Testis (tissue), 2 donors: Measurements from ENCODE around the gene TMEM209.

Experiments used
- POLR2A ChIP-seq: fragments of 450-650 bp; IDR thresholded peaks from one replicate; pipeline ENCODE4 v1.6.1; 2017; ENCODE audit warnings: antibody characterized with exemption, mild to moderate bottlenecking, moderate library complexity
- TF ChIP-seq, protein P1 (sequence below), 3 experiments: fragments of 450-650 bp in 2 of 3; fragments of 200-600 bp in 1 of 3; sonication (generic) in 1 of 3; IDR thresholded peaks; one replicate each; pipeline ENCODE4 v1.5.1; 2016 to 2019; ENCODE audit warnings: antibody characterized with exemption in 3 of 3, mild to moderate bottlenecking in 2 of 3, moderate library complexity in 1 of 3

DNA sequence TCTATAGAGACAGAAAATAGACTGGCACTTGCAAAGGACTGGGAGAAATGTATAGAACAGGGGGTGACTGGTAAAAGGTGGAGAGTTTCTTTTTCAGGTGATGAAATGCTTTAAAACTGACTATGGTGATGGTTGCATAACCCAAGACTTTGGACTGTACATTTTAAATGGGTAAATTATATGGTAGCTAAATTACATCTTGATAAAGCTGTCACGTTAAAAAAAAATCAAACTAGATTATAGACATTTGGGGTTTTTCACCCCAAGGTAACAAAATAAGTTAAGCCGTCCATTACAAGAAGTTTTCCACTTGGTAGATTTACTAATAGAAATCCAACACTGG lies 24.0 kb downstream of the TMEM209 start:
- no peak for TF ChIP-seq POLR2A
- TF ChIP-seq, protein P1, sequence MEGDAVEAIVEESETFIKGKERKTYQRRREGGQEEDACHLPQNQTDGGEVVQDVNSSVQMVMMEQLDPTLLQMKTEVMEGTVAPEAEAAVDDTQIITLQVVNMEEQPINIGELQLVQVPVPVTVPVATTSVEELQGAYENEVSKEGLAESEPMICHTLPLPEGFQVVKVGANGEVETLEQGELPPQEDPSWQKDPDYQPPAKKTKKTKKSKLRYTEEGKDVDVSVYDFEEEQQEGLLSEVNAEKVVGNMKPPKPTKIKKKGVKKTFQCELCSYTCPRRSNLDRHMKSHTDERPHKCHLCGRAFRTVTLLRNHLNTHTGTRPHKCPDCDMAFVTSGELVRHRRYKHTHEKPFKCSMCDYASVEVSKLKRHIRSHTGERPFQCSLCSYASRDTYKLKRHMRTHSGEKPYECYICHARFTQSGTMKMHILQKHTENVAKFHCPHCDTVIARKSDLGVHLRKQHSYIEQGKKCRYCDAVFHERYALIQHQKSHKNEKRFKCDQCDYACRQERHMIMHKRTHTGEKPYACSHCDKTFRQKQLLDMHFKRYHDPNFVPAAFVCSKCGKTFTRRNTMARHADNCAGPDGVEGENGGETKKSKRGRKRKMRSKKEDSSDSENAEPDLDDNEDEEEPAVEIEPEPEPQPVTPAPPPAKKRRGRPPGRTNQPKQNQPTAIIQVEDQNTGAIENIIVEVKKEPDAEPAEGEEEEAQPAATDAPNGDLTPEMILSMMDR (IDR thresholded peaks at IDR 0.05) = no peak
